IMR-90 (cell line): ENCODE data around the gene CCDC71.

Experiments
- CHD1 ChIP-seq: IDR thresholded peaks from 2 replicates; pipeline ENCODE4 v1.6.1; 2012; ENCODE audit warnings: low read depth, low read length, improper control_type of control experiment
- FOS ChIP-seq: fragments of 150-350 bp; IDR thresholded peaks from 2 replicates; pipeline ENCODE4 v1.6.1; 2016; ENCODE audit warnings: low read depth, low read length
- MAZ ChIP-seq: IDR thresholded peaks from 2 replicates; pipeline ENCODE4 v1.6.1; 2012; ENCODE audit warnings: low read depth, mild to moderate bottlenecking, low read length, improper control_type of control experiment, moderate library complexity, borderline replicate concordance
- MXI1 ChIP-seq: IDR thresholded peaks from 2 replicates; pipeline ENCODE4 v1.6.1; 2012; ENCODE audit warnings: low read depth, mild to moderate bottlenecking, low read length, moderate library complexity, borderline replicate concordance
- RFX5 ChIP-seq: IDR thresholded peaks from 2 replicates; pipeline ENCODE4 v1.8.0; 2012; ENCODE audit warnings: low read depth, mild to moderate bottlenecking, low read length, moderate library complexity
- TF ChIP-seq, protein P1 (sequence below): conservative IDR thresholded peaks from 2 replicates; pipeline ENCODE4 v1.5.1; 2012; ENCODE audit warnings: mild to moderate bottlenecking, low read depth, low read length, improper control_type of control experiment

DNA sequence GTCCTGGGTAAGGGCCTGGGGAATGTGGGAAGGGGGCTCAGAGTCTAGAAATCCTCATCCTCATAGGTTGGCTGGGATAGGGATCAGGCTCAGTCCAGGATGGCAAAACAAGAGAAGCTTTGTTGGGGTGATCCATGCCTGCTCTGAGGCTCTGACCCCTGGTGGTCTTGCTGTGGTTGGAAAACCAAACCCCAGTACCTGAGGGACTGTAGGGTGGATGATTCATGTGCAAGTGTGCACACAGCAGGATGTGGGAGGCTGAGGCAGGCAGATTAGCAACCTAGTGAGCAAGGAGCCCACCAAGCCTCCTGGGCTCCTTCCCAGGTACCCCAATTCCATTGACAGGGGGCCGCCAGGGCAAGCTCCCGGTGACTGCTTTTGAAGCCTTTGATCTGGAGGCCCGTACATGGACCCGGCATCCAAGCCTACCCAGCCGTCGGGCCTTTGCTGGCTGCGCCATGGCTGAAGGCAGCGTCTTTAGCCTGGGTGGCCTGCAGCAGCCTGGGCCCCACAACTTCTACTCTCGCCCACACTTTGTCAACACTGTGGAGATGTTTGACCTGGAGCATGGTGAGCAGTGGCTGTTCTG, 8.4 kb upstream of the CCDC71 start:
- no peak for TF ChIP-seq CHD1
- TF ChIP-seq FOS, result no peak
- no peak for TF ChIP-seq RFX5
- no peak for TF ChIP-seq MAZ
- no peak for TF ChIP-seq MXI1
- TF ChIP-seq, protein P1, sequence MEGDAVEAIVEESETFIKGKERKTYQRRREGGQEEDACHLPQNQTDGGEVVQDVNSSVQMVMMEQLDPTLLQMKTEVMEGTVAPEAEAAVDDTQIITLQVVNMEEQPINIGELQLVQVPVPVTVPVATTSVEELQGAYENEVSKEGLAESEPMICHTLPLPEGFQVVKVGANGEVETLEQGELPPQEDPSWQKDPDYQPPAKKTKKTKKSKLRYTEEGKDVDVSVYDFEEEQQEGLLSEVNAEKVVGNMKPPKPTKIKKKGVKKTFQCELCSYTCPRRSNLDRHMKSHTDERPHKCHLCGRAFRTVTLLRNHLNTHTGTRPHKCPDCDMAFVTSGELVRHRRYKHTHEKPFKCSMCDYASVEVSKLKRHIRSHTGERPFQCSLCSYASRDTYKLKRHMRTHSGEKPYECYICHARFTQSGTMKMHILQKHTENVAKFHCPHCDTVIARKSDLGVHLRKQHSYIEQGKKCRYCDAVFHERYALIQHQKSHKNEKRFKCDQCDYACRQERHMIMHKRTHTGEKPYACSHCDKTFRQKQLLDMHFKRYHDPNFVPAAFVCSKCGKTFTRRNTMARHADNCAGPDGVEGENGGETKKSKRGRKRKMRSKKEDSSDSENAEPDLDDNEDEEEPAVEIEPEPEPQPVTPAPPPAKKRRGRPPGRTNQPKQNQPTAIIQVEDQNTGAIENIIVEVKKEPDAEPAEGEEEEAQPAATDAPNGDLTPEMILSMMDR, result no peak
